Endodermal cell (in vitro differentiated cells): Measurements from ENCODE around the gene MYRF. TPM values are rescaled to one million over a fixed set of nuclear protein-coding genes. Genes with fewer than 3 reads are reported as not detected.

Experiments
- DNase-seq: peaks from one replicate; pipeline ENCODE4 v3.0.0-alpha.2; 2017
- H3K27ac ChIP-seq: 2 replicates; pipeline ENCODE4 v1.5.1; 2013; ENCODE audit warnings: mild to moderate bottlenecking, low read depth, low read length, moderate library complexity
- H3K27me3 ChIP-seq: 2 replicates; pipeline ENCODE4 v1.6.1; 2013; ENCODE audit warnings: mild to moderate bottlenecking, low read length, moderate library complexity; ENCODE audit not compliant: insufficient read depth, control insufficient read depth, poor library complexity, severe bottlenecking
- H3K36me3 ChIP-seq: 2 replicates; pipeline ENCODE4 v1.7.0; 2013; ENCODE audit warnings: mild to moderate bottlenecking, low read length, moderate library complexity; ENCODE audit not compliant: control insufficient read depth, insufficient read depth
- H3K4me1 ChIP-seq: one replicate; pipeline ENCODE4 v1.7.0; 2013; ENCODE audit warnings: low read length; ENCODE audit not compliant: control insufficient read depth, insufficient read depth
- H3K4me3 ChIP-seq: 2 replicates; pipeline ENCODE4 v1.5.1; 2013; ENCODE audit warnings: mild to moderate bottlenecking, low read length, moderate library complexity
- H3K9ac ChIP-seq: 2 replicates; pipeline ENCODE4 v1.6.1; 2013; ENCODE audit warnings: mild to moderate bottlenecking, low read length, moderate library complexity; ENCODE audit not compliant: poor library complexity, severe bottlenecking; ENCODE audit errors: extremely low read depth
- H3K9me3 ChIP-seq: 2 replicates; pipeline ENCODE4 v1.6.1; 2013; ENCODE audit warnings: mild to moderate bottlenecking, low read length, moderate library complexity; ENCODE audit not compliant: control insufficient read depth
- H3K27ac Mint-ChIP-seq: 2 replicates; pipeline ENCODE4 v1.8.0; 2020; ENCODE audit warnings: mixed read lengths
- H3K27me3 Mint-ChIP-seq: 2 replicates; pipeline ENCODE4 v1.8.0; 2021; ENCODE audit warnings: mild to moderate bottlenecking, mixed read lengths; ENCODE audit not compliant: insufficient read depth
- H3K36me3 Mint-ChIP-seq: 2 replicates; pipeline ENCODE4 v1.8.0; 2020; ENCODE audit warnings: low read depth, mixed read lengths
- H3K4me1 Mint-ChIP-seq: 2 replicates; pipeline ENCODE4 v1.8.0; 2020; ENCODE audit warnings: mixed read lengths
- H3K4me3 Mint-ChIP-seq: 2 replicates; pipeline ENCODE4 v1.8.0; 2020; ENCODE audit warnings: mild to moderate bottlenecking, moderate library complexity, mixed read lengths
- H3K9me3 Mint-ChIP-seq: 2 replicates; pipeline ENCODE4 v1.8.0; 2020; ENCODE audit warnings: mild to moderate bottlenecking, mixed read lengths
- CTCF ChIP-seq: fragments of 200-600 bp; sonication (generic); conservative IDR thresholded peaks from 2 replicates; pipeline ENCODE4 v1.5.0; 2021; ENCODE audit warnings: antibody characterized with exemption, mild to moderate bottlenecking
- WGBS, 2 experiments: methylation state at CpG; one replicate each; pipeline versions ENCODE4 v1.1.5 to v1.1.7; 2013; ENCODE audit warnings: missing lambda C conversion rate in 2 of 2, mixed read lengths in 1 of 2; ENCODE audit not compliant: insufficient coverage in 1 of 2, insufficient read length in 1 of 2; 5-methylcytosine and 5-hydroxymethylcytosine counted together
- total RNA-seq, 2 donors: library from RNA; stranded (reverse); fragmentation: NEBNext Ultra II Directional in 1 of 2; extraction: Animal tissue kit (Norgen Biotek cat#: 25700) in 1 of 2; gene quantifications; 2 replicates in 1 of 2; 3 replicates in 1 of 2; pipeline ENCODE4 v1.2.1, GENCODE V29; 2021

The MYRF gene
- total RNA-seq, 2 donors from 2014 or later: 30.3 to 61.7 TPM

DNA sequence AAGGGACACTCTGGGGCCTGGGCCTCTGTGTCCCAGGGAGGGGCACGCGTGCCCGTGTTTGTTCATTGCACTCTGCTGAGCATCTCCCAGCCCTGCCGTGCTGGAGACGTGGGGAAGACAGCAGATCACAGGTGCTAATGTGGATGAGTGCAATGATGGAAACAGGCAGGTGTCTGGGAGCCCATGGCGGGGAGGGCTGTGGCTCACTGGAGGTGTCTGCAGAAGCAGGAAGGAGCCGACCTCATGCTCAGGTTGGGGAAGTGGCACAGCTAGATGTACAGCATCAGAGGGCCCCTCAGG lies 32.0 kb downstream of the MYRF start:
- TF ChIP-seq CTCF: no peak
- H3K9me3 ChIP-seq: no peaks in the 10 kb centered on the region

DNA sequence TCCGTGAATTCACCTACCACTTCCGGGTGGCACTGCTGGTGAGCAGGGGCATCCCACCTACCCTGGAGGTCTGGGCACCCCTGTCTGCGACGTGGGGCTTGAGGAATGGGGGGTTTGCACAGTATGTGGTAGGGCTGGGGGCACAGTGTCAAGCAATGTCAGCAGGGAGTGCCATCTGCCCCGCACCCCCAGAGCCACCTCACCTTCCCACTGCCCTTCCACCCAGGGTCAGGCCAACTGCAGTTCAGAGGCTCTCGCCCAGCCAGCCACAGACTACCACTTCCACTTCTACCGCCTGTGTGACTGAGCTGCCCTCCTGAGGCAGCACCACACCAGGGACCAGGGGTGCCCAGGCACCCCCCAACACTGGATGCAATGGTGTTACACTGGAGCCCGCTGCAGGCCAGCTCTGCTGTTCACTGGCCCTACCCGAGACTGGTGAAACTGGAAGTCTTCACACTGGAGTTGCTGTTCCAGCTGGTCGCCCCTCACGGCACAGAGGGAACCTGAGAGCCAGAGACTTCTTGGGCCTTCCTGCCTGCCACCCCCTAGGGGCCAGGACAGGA lies 33.5 kb downstream of the MYRF start:
- DNase-seq: no peak
- Mint-ChIP-seq H3K9me3 (no peaks in the 10 kb centered on the region), H3K27me3 (no peaks in the 10 kb centered on the region), H3K4me3 (no peak overlapping the region), H3K4me1 (no peaks in the 10 kb centered on the region), H3K27ac (no peak overlapping the region), H3K36me3 (peaks cover 52% of the 10 kb centered on the region)
- no peak for TF ChIP-seq CTCF
- Histone ChIP-seq H3K9ac (no peak overlapping the region), H3K4me1 (no peaks in the 10 kb centered on the region), H3K4me3 (no peak overlapping the region), H3K27me3 (no peaks in the 10 kb centered on the region), H3K27ac (no peak overlapping the region), H3K9me3 (no peaks in the 10 kb centered on the region), H3K36me3 (peaks cover 63% of the 10 kb centered on the region)
- 92 to 95% methylated on average over 7 to 11 of the region's 11 CpGs for WGBS, 2 experiments

More for the DNA sequence above, 32.0 kb downstream of the MYRF start:
- H3K4me1 Mint-ChIP-seq: no peaks in the 10 kb centered on the region
- Histone ChIP-seq H3K36me3 (peaks cover 55% of the 10 kb centered on the region), H3K9ac (no peak overlapping the region), H3K4me3 (no peak overlapping the region), H3K4me1 (no peaks in the 10 kb centered on the region), H3K27me3 (no peaks in the 10 kb centered on the region), H3K27ac (no peak overlapping the region)
- H3K4me3 Mint-ChIP-seq: no peak overlapping the region
- H3K36me3 Mint-ChIP-seq: peaks cover 46% of the 10 kb centered on the region
- H3K9me3 Mint-ChIP-seq: no peaks in the 10 kb centered on the region
- H3K27me3 Mint-ChIP-seq: no peaks in the 10 kb centered on the region
- no peak overlapping the region for H3K27ac Mint-ChIP-seq
- WGBS, 2 experiments: 92 to 100% methylated on average over 4 to 7 of the region's 7 CpGs
- DNase-seq: no peak

GRCh38 chr11:61787928-61788491 lies 35.6 kb downstream of the MYRF start:
- Mint-ChIP-seq H3K27ac (no peak overlapping the region), H3K36me3 (peaks cover 45% of the 10 kb centered on the region), H3K9me3 (no peaks in the 10 kb centered on the region), H3K4me1 (peaks cover 6% of the 10 kb centered on the region), H3K27me3 (no peaks in the 10 kb centered on the region), H3K4me3 (no peak overlapping the region)
- TF ChIP-seq CTCF: peak; percentile 87
- no peak overlapping the region for H3K9ac ChIP-seq
- no peaks in the 10 kb centered on the region for H3K27me3 ChIP-seq
- peak; percentile 89 for DNase-seq
- H3K4me1 ChIP-seq: no peaks in the 10 kb centered on the region
- peaks cover 57% of the 10 kb centered on the region for H3K36me3 ChIP-seq
- no peak overlapping the region for H3K27ac ChIP-seq
- WGBS, 2 experiments: 64 to 69% methylated on average over 6 of the region's 9 CpGs
- H3K4me3 ChIP-seq: no peak overlapping the region
- H3K9me3 ChIP-seq: no peaks in the 10 kb centered on the region
